ENCODE results near the gene HDAC5.

Gene HDAC5

DNA sequence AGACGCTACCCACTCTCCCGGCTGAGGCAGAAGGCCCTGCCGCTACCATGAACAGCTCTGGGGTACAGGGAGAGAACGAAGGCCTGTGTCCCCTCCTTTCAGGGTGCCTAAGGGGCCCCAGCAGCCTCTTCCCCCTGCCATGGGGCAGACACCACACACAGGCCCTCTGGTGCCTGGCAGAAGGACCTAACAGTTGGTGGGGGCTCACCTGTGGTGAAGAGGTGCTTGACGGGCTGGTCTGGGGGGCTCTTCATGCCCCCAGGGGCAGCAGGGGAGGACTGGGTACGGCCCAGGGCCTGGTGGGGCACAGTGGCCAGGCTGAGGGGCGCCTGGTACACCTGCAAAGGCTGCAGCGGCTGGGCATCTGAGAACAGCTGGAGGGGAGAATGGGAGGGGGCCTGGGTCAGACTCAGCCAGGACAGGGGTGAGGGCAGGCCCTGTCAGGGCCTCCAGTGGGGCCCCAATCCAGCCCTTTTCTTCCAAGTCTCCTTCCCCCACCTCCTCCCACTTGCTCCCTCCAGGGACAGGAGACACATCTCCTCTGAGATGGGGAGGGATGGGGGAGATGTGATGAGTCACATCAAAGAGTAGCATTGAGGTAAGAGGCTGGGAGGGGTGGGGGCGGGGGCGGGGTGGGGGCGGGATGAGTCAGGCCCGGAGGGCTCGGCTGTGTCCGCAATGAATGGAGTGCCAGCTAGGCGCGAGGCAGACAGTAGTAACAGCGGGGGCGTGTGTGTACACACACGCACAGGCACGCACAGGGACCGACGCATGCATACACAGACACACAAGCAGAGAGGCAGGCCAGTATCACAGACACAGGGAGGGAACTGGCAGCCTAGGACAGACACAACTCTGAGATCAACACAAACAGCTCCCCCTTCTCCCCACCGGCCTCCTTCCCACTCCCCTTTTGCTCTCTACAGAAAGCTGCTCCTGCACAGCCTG is 36.8 kb downstream of the HDAC5 start:
- DNase-seq = no peak

DNA sequence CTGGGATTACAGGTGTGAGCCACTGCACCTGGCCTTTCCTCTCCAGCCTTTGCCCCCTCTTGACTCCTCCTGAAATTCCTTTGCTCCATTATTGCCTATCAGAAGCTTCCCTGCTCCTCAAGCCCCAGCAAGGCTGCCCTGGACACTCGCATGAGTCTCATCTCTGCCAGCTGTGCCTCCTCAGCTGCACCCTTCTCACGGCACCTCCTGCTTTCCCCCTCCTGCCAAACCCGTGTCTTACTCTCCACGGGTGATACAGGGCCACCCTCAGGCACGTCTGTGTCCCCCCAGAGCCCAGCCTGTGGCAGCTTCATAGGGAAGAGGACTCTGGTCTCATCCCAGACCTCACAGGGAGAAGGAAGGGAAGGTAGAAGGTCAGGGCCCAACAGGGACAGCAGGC is 37.5 kb downstream of the HDAC5 start:
- no peak for DNase-seq

- DNase-seq = no peak
Measured at GRCh38 chr17:44084921-44085320, 38.5 kb downstream of the HDAC5 start.

DNA sequence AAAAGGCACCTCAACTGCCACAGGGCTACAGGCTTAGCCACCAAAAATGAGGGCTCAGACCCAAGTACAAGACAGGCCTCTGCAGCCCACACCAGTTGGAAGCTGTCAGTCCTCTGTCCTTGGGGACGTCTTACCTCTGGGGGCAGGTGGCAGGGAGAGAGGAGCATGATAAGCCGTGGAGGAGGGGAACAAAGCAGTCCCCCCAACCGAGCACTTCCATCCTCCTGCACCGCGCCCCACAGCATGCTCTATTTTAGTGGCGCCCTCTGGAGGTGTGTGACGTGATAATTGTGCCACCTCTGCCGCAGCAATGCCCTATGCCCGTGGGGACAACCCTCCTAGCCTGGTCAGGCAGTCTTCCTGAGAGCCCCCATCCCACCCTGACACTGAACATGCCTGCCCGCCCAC is 39.3 kb downstream of the HDAC5 start:
- no peak for DNase-seq

DNA sequence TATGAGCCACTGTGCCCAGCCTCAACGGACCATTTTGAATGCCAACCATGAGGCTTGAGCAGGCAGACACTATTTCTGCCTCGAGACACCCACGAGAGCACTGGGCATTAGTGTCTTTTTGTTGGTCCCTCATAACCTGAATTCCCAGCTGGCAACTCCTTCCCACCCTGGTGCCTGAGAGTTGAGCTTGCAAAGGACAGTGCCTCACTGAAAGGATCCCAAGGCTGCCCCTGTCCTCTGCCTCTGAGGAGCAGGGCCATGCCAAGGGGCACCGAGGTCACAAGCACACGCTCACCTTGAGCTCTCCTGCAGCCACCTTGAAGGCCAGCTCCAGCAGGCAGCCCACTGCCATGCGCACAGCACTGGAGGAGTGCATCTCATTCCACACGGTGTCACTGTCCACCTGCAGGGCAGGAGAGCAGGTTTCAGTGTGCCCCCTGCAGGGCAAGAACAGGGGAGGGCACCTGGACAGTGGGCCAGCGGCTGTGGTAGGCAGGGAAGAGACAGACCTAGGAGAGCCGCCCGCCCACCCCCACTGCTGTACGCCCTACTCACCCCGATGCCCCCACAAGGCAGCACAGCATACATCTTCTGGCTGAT is 40.1 kb downstream of the HDAC5 start:
- no peak for DNase-seq

DNA sequence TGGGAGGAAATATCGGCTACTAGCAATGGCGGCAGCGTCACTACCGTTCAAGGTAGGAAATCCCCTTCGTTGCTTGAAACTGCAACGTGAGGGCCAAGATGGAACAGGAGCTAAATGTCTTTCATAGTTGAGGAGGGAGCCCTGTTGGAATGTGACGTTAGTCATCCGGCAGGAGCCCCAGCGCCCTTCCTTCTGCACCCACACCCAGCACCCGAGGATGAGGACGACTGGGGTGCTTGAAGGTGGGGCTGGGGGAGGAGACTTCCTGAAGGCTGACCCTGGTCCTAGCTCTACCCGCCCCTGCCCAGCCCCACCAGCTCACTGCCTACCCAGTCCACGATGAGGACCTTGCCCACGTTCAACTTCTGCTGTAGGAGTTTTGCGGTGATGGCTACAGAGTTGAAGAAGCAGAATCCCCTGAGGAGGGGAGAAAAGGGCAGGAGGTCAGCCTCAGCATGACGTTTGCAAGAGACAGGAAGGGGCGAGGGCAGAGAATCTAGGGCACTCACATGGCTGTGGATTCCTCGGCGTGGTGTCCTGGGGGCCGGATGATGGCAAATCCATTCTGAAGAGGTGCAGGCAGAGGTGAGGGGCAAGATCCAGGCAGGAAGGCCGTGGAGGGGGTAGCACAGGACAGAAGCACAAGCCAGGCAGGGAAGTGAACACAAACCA is 41.0 kb downstream of the HDAC5 start:
- no peak for DNase-seq

DNA sequence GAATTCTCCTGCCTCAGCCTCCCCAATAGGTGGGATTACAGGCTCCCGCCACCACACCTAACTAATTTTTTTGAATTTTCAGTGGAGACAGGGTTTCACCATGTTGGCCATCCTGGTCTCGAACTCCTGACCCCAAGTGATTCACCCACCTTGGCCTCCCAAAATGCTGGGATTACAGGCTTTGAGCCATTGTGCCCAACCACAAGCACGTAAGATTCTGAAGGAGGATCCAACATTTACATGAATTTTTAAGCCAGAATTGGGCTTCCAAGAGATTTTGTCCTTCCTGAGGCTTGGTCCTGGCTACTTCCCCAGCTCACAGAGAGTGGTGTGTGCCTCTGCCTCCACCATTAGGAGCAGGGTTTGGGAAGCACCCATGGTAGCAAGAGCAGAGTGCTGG is 41.8 kb downstream of the HDAC5 start:
- no peak for DNase-seq

- DNase-seq = no peak
Measured at GRCh38 chr17:44079877-44080821, 43.3 kb downstream of the HDAC5 start.

GRCh38 chr17:44078412-44078811 is 45.0 kb downstream of the HDAC5 start:
- no peak for DNase-seq

- DNase-seq = no peak
Measured at GRCh38 chr17:44077595-44077909, 45.9 kb downstream of the HDAC5 start.

GRCh38 chr17:44076716-44077594 is 46.5 kb downstream of the HDAC5 start:
- no peak for DNase-seq

- DNase-seq = no peak
Measured at GRCh38 chr17:44075598-44076293, 47.7 kb downstream of the HDAC5 start.

DNA sequence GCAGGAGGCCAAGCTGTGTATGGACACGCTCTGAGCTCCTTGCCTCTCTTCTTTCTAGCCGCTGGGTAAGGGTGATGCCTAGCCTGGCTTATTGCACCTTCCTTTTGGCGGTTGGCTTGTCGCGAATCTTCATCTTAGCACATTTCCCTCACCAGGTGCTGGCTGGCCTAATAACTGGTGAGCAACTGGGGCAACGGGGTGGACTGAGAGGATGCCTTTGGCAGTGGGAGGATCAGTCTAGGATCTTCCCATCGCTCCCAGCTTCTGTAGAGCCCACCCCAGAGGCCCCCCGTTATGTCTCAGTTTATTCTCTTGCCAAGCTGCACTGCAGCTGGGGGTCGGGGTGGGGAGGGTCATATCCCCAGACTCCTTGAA is 48.5 kb downstream of the HDAC5 start:
- DNase-seq = no peak

- no peak for DNase-seq
Measured at GRCh38 chr17:44074231-44074910, 49.1 kb downstream of the HDAC5 start.

- DNase-seq = no peak
Measured at GRCh38 chr17:44071772-44072171, 51.7 kb downstream of the HDAC5 start.

- no peak for DNase-seq
Measured at GRCh38 chr17:44071198-44071520, 52.3 kb downstream of the HDAC5 start.

DNA sequence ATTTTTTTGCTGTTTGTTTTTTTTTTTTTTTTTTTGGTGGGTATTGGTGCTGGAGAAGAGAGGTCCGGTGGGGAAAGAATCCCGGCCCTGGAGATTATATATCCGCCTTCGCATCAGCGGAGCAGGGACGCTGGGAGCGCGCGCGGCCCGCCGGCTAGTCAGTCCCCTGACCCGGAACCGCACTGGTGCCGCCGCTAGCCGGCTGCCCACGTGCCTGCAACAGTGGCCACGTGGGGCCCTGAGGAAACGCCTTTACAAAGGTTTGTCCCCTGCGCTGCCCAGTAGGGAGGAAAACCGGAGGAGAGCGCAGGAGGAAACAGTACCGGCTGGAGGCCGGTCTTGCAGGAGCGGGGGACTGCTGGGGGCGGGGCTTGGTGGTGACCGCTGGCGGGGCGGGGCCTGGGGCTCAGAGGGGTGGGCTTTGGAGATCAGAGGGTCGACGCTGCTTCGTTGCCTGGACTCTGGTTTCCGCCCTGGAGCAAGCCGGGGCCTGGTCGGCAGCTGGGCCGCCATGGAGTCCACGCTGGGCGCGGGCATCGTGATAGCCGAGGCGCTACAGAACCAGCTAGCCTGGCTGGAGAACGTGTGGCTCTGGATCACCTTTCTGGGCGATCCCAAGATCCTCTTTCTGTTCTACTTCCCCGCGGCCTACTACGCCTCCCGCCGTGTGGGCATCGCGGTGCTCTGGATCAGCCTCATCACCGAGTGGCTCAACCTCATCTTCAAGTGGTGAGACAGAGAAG is 52.8 kb downstream of the HDAC5 start, which contains the start of gene G6PC3:
TSS of gene G6PC3 (plus strand) at position 281 of the 743 bp plus-strand sequence. CDS start at position 512, 231 bp downstream.
- peak; percentile 93 to 96 for DNase-seq

GRCh38 chr17:44069974-44070454 is 53.4 kb downstream of the HDAC5 start:
- no peak for DNase-seq

GRCh38 chr17:44067545-44067940 is 55.9 kb downstream of the HDAC5 start:
- no peak for DNase-seq
